NCI-H345 treated with DMSO at 0.1 percent for 48 hours (cell line): Measurements from ENCODE around the gene FHIP2A.
"Not testable (repeated sequence)": the region's sequence is repeated elsewhere in the genome, so short reads cannot be mapped to it uniquely, and the experiment has no call there.

Source experiments
- DNase-seq: peaks from one replicate; lab custom pipeline; 2025; ENCODE audit not compliant: unreplicated experiment; lab: John Stamatoyannopoulos, UW

Gene FHIP2A

GRCh38 chr10:114821293-114821914 lies at the start of gene FHIP2A:
TSS of gene FHIP2A (plus strand) at chr10:114821780. CDS start at chr10:114822079, 299 bp downstream.
- peak; percentile 44 for DNase-seq

GRCh38 chr10:114772496-114773196 lies 48.9 kb upstream of the FHIP2A start:
- DNase-seq = no peak

GRCh38 chr10:114773197-114773532 lies 48.4 kb upstream of the FHIP2A start:
- no peak for DNase-seq

- DNase-seq = not testable (repeated sequence)
These were observed 46.5 kb upstream of the FHIP2A start for GRCh38 chr10:114775082-114775481.

- no peak for DNase-seq
These were observed 44.2 kb upstream of the FHIP2A start for GRCh38 chr10:114777415-114777814.

- no peak for DNase-seq
These were observed 41.6 kb upstream of the FHIP2A start for GRCh38 chr10:114779803-114780576.

GRCh38 chr10:114780577-114781184 lies 40.9 kb upstream of the FHIP2A start:
- DNase-seq = no peak

GRCh38 chr10:114782666-114783065 lies 38.9 kb upstream of the FHIP2A start:
- no peak for DNase-seq

- no peak for DNase-seq
These were observed 37.9 kb upstream of the FHIP2A start for GRCh38 chr10:114783686-114784085.

GRCh38 chr10:114786492-114786891 lies 35.1 kb upstream of the FHIP2A start:
- DNase-seq = peak; percentile 23

GRCh38 chr10:114787131-114787530 lies 34.4 kb upstream of the FHIP2A start:
- DNase-seq = not testable (repeated sequence)

GRCh38 chr10:114791768-114792167 lies 29.8 kb upstream of the FHIP2A start:
- no peak for DNase-seq

GRCh38 chr10:114795039-114795438 lies 26.5 kb upstream of the FHIP2A start:
- no peak for DNase-seq

- DNase-seq = no peak
These were observed 21.2 kb upstream of the FHIP2A start for GRCh38 chr10:114800361-114800760.

GRCh38 chr10:114801411-114801813 lies 20.2 kb upstream of the FHIP2A start:
- no peak for DNase-seq

GRCh38 chr10:114802177-114802576 lies 19.4 kb upstream of the FHIP2A start:
- no peak for DNase-seq

GRCh38 chr10:114806562-114807391 lies 14.8 kb upstream of the FHIP2A start:
- no peak for DNase-seq

- DNase-seq = no peak
These were observed 12.6 kb upstream of the FHIP2A start for GRCh38 chr10:114808982-114809381.

- DNase-seq = no peak
These were observed 10.7 kb upstream of the FHIP2A start for GRCh38 chr10:114810926-114811325.

GRCh38 chr10:114811862-114812261 lies 9.7 kb upstream of the FHIP2A start:
- no peak for DNase-seq

GRCh38 chr10:114815791-114816190 lies 5.8 kb upstream of the FHIP2A start:
- DNase-seq = no peak
